ENCODE measurements around the gene GLT1D1.

GRCh38 chr12:128977441-128977840, 124.2 kb downstream of the GLT1D1 start:
- TF ChIP-seq, protein P1, sequence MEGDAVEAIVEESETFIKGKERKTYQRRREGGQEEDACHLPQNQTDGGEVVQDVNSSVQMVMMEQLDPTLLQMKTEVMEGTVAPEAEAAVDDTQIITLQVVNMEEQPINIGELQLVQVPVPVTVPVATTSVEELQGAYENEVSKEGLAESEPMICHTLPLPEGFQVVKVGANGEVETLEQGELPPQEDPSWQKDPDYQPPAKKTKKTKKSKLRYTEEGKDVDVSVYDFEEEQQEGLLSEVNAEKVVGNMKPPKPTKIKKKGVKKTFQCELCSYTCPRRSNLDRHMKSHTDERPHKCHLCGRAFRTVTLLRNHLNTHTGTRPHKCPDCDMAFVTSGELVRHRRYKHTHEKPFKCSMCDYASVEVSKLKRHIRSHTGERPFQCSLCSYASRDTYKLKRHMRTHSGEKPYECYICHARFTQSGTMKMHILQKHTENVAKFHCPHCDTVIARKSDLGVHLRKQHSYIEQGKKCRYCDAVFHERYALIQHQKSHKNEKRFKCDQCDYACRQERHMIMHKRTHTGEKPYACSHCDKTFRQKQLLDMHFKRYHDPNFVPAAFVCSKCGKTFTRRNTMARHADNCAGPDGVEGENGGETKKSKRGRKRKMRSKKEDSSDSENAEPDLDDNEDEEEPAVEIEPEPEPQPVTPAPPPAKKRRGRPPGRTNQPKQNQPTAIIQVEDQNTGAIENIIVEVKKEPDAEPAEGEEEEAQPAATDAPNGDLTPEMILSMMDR (IDR thresholded peaks at IDR 0.05; ENCODE audit: insufficient read depth, low read length, poor library complexity, severe bottlenecking): no peak
- no peak for TF ChIP-seq EZH2phosphoT487 (conservative IDR thresholded peaks at IDR 0.05; ENCODE audit: low read length)
